ENCODE results near the gene PDE8B.

GRCh38 chr5:77249475-77249874 is 39.0 kb downstream of the PDE8B start:
- TF ChIP-seq CTCF (IDR thresholded peaks at IDR 0.05) (no peak), EZH2 (IDR thresholded peaks at IDR 0.05; ENCODE audit: borderline replicate concordance, insufficient read depth, low read depth, low read length, poor library complexity, severe bottlenecking) (no peak)
